HG03342 (cell line): ENCODE measurements around the gene GPATCH1.

Experiments used
- ATAC-seq: cut with Tn5 transposase; IDR thresholded peaks from one replicate; pipeline ENCODE4 v1.9.1; 2021; ENCODE audit warnings: mild to moderate bottlenecking, moderate library complexity; ENCODE audit not compliant: unreplicated experiment

The GPATCH1 gene

GRCh38 chr19:33062902-33063301 lies 18.1 kb upstream of the GPATCH1 start:
- ATAC-seq: no peak

- ATAC-seq: no peak
Measured at GRCh38 chr19:33063356-33063752, 17.6 kb upstream of the GPATCH1 start.

GRCh38 chr19:33063753-33064457 lies 17.1 kb upstream of the GPATCH1 start:
- ATAC-seq: no peak

- no peak for ATAC-seq
Measured at GRCh38 chr19:33064458-33064791, 16.6 kb upstream of the GPATCH1 start.

GRCh38 chr19:33064792-33065550 lies 16.0 kb upstream of the GPATCH1 start, which contains the start of gene RHPN2:
Gene RHPN2 (minus strand): TSS chr19:33064888. CDS start chr19:33064852, 36 bp downstream.
- no peak for ATAC-seq

GRCh38 chr19:33066543-33066942 lies 14.4 kb upstream of the GPATCH1 start:
- no peak for ATAC-seq

- ATAC-seq: no peak
Measured at GRCh38 chr19:33067121-33067520, 13.9 kb upstream of the GPATCH1 start.

GRCh38 chr19:33071887-33072286 lies 9.1 kb upstream of the GPATCH1 start:
- ATAC-seq: no peak

- no peak for ATAC-seq
Measured at GRCh38 chr19:33075519-33075918, 5.5 kb upstream of the GPATCH1 start.

GRCh38 chr19:33085570-33086128 lies 4.7 kb downstream of the GPATCH1 start:
- ATAC-seq: no peak

GRCh38 chr19:33086955-33087354 lies 6.0 kb downstream of the GPATCH1 start:
- ATAC-seq: no peak

GRCh38 chr19:33089010-33089409 lies 8.0 kb downstream of the GPATCH1 start:
- no peak for ATAC-seq

GRCh38 chr19:33090179-33090578 lies 9.2 kb downstream of the GPATCH1 start:
- ATAC-seq: no peak

- ATAC-seq: no peak
Measured at GRCh38 chr19:33093420-33094210, 12.6 kb downstream of the GPATCH1 start.

GRCh38 chr19:33094436-33095067 lies 13.6 kb downstream of the GPATCH1 start:
- ATAC-seq: no peak

- ATAC-seq: no peak
Measured at GRCh38 chr19:33096005-33096404, 15.0 kb downstream of the GPATCH1 start.

- no peak for ATAC-seq
Measured at GRCh38 chr19:33098055-33098534, 17.1 kb downstream of the GPATCH1 start.

GRCh38 chr19:33100894-33101644 lies 20.1 kb downstream of the GPATCH1 start:
- no peak for ATAC-seq

- no peak for ATAC-seq
Measured at GRCh38 chr19:33102893-33103292, 21.9 kb downstream of the GPATCH1 start.

GRCh38 chr19:33108161-33108560 lies 27.2 kb downstream of the GPATCH1 start:
- ATAC-seq: no peak
